ENCODE measurements around the gene PLCB2. TPM values are rescaled to one million over a fixed set of nuclear protein-coding genes. Genes with fewer than 3 reads are reported as not detected.

Gene PLCB2
- total RNA-seq, 1 donor from 2014 or later: not detected

Other genes starting within 250 kb of the PLCB2 start
- gene BMF, start 199.1 kb downstream of the PLCB2 start, total RNA-seq: 1.4 and 1.6 TPM in 2 replicates
- 0.79 and 0.90 TPM in 2 replicates for gene BUB1B, start 146.9 kb downstream of the PLCB2 start, total RNA-seq
- gene PAK6, start 68.9 kb downstream of the PLCB2 start, total RNA-seq: 11.6 and 11.8 TPM in 2 replicates
- not detected in 2 replicates for gene ANKRD63, start 24.9 kb downstream of the PLCB2 start, total RNA-seq
- gene INAFM2, start 15.8 kb upstream of the PLCB2 start, total RNA-seq: 6.3 and 6.8 TPM in 2 replicates
- 12.1 and 17.3 TPM in 2 replicates for gene CCDC9B, start 33.0 kb upstream of the PLCB2 start, total RNA-seq
- not detected in 2 replicates for gene PHGR1, start 43.1 kb upstream of the PLCB2 start, total RNA-seq
- gene DISP2, start 50.3 kb upstream of the PLCB2 start, total RNA-seq: under 0.01 TPM in 1 of 2 replicates, not detected in the other
- gene KNSTRN, start 74.8 kb upstream of the PLCB2 start, total RNA-seq: 35.6 and 56.9 TPM in 2 replicates
- gene IVD, start 97.9 kb upstream of the PLCB2 start, total RNA-seq: 12.4 and 19.6 TPM in 2 replicates
- 4.2 and 6.3 TPM in 2 replicates for gene BAHD1, start 133.0 kb upstream of the PLCB2 start, total RNA-seq
- 1.0 and 1.1 TPM in 2 replicates for gene CHST14, start 163.0 kb upstream of the PLCB2 start, total RNA-seq